GM18499 (cell line): ENCODE measurements around the gene GMEB2.
"Not testable (repeated sequence)": the region's sequence is repeated elsewhere in the genome, so short reads cannot be mapped to it uniquely, and the experiment has no call there.

ENCODE experiments used
- ATAC-seq: cut with Tn5 transposase; IDR thresholded peaks from one replicate; pipeline ENCODE4 v1.9.1; 2021; ENCODE audit warnings: moderate number of reproducible peaks; ENCODE audit not compliant: insufficient read depth, unreplicated experiment

GMEB2 gene

DNA sequence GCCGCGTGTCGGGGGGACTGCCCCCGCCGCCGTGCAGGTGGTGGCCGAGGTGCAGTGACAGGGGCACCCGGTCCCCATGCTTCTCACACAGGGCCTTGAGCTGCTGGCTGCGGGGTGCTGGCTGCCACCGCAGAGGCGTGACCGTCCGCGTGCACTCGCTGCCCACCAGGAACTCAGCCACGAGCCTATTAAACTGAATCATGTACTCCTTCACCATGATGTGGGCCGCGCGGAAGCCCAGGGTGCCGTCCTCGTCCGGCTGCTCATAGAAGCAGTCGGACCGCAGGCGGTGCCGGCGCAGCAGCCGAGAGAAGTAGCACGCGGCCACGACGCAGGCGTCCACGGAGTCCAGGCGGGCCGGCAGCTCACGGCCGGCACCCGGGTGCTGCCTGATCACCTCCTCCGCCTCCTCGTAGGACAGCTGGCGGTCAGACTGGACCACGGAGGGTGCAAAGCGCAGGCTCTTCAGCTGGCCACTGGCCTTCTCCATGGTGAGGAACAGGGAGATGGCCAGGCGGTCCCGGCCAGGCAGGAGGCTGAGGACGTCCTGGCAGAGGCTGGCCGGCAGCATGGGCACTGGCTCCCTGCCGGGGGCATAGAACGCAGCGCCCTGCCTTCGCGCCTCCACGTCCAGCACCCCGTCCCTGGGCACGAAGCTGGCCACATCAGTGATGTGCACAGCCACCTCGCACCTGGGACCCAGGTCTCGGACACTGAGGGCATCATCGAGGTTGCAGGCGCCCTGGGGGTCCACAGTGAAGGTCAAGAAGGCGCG, 62.7 kb downstream of the GMEB2 start:
- ATAC-seq = no peak

DNA sequence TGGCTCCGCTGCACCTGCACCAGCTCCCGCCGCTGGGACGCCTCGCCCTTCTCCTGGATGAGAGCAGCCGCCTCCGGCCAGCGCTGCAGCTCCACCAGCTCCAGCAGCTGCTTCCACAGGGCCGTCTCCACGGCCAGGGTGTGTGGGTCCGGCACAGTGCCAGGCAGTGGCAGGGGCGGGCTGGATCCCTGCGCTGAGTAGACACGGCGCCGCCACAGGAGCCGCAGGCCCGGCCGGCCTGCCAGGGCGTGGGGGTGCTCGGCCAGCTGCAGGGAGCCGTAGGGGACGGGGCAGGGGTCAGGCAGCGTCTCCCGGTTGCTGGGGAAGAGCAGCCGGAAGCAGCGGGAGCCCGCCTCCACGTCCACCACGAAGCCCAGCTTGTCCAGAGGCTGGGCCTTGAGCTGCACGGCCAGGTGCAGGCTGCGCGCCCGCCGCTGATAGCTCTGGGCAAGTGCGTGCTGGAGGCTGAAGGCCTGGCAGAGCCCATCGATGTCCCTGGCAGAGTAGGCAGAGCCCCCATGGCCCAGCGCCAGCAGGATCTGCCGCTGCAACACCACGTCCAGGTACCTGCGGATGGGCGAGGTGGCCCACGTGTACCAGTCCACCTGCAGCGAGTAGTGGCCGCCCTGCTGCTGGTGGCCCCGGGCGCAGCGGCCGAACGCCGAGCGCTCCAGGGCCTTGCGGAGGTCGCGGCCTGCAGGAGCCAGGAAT, 63.5 kb downstream of the GMEB2 start:
- ATAC-seq = no peak

GRCh38 chr20:63562461-63563224, 64.3 kb downstream of the GMEB2 start:
- no peak for ATAC-seq

- ATAC-seq = no peak
Observed at GRCh38 chr20:63561624-63562396, 65.1 kb downstream of the GMEB2 start.

DNA sequence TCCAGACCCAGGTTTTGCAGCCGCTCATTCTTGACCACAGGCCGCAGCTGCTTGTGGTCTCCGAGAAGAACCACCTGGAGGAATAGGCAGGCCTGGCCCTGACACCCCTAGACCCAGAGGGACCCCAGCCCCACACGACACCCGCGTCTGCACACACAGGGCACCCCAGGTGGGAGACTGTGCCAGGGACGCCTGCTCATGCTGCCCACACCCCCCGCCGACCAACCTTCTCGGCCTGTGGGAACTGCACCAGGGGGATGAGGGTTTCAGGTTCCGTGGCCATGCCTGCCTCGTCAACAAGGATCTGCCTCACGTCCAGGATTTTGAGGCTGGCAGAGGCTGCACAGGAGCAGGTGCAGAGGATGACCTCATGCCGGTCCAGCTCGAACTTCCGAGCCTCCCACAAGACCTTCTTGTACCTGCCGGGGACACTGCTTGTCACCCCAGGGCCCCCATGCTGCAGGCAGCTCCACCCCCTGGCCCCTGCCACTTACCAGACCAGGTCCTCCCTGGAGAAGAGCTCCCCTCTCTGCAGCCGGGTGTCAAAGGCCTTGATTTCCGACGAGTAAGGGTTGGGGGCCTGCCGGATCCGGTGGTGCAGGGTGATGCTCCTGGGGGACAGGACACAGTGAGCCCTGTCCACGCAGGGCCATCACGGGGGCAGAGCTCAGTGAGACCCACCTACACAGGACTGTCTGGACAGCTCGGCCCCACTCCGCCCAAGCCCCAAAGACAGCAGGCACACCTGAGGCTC, 65.9 kb downstream of the GMEB2 start:
- no peak for ATAC-seq

DNA sequence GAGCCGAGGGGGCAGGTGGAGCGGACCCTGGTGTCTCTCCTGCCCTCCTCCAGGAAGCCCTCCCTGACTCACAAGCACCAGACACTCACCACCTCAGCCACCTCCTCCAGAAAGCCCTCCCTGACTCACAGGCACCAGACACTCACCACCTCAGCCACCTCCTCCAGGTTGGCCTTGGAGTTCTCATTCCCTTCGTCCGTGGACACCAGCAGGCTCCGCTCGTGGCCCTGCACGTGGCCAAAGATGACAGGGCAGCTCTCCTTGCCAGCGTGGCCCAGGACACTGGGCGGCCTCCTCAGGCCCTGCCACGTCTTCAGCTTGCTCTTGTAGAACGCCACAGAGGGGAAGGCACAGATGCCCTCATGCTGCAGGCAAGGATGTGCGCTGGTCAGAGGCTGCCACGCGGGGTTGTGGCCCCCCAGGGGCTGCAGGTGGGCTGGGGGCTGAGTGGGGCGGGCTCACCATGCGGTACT, 66.5 kb downstream of the GMEB2 start:
- no peak for ATAC-seq

GRCh38 chr20:63559485-63560332, 67.2 kb downstream of the GMEB2 start:
- ATAC-seq = not testable (repeated sequence)

GRCh38 chr20:63558804-63559484, 68.0 kb downstream of the GMEB2 start:
- no peak for ATAC-seq

DNA sequence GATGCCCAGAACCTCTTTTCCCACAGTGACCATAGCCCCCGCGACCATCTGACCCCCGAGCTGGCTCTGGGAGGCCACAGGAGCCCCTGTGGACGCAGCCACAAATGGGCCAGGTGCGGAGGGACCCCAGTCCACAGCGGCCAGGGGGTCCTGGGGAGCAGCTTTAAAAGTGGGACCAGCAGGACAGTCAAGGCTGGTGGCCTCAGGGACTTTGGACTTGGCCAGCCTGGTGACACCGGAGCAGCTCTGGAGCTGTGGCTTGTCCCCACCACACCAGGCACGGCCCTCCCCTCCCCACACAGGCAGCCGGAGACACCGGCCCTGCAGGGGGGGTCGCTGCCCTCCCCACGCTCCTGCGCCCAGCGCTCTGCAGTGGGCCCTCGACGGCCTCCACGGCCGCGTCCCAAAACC, 69.4 kb downstream of the GMEB2 start:
- no peak for ATAC-seq

DNA sequence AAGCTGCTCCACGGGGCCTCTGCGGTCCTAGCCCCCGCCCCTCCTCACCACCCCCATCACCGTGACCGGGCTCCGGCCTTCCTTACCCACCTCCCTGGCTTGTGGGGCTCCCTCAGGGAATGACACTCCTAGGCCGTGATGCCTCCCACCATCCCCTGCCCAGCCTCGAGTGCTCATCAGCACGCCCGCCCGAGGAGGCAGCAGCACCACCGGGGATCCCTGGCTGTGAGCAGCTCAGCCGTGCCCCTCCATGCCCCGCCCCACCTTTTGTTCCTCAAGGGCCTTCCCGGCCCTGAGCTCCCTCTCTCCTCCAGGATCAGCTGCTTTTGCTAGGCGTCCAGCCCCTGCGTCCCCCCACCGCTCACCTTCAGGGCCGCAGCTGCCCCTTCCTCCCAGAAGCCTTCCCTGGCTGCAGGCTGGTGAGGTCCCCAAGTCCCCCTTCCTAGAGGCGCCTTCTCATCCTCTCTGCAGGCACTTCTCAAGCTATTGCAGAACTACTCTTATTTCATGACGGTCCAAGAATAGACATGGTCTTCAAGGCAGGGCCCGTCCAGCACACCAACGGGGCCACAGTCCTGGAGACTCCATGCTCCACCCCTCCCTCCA, 69.9 kb downstream of the GMEB2 start:
- ATAC-seq = no peak

- no peak for ATAC-seq
Observed at GRCh38 chr20:63555661-63556381, 71.1 kb downstream of the GMEB2 start.

- ATAC-seq = no peak
Observed at GRCh38 chr20:63554361-63555278, 72.3 kb downstream of the GMEB2 start.

DNA sequence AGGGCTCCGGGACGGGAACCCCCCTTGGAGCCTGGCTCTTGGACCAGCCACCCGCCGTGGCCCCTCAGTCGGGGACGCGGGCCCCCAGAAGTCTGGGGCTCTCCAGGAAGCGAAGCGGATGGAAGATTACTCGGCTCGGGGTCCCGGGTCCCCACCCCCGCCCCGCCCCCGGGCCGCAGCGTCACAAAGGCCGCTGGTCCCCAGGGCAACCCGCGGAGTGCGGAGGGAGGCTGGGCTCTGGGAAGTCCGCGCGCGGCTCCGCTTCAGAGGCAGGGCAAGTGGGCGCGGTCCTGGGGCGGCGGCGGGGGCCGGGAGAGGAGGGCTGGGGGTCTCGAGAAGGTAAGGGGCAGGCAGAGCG, 73.0 kb downstream of the GMEB2 start, which contains the start of gene FNDC11:
TSS of gene FNDC11 (plus strand) at position 227 of the 358 bp plus-strand sequence. CDS start 1,505 bp downstream, outside the sequence.
- ATAC-seq = no peak

GRCh38 chr20:63553251-63553932, 73.5 kb downstream of the GMEB2 start:
- no peak for ATAC-seq

DNA sequence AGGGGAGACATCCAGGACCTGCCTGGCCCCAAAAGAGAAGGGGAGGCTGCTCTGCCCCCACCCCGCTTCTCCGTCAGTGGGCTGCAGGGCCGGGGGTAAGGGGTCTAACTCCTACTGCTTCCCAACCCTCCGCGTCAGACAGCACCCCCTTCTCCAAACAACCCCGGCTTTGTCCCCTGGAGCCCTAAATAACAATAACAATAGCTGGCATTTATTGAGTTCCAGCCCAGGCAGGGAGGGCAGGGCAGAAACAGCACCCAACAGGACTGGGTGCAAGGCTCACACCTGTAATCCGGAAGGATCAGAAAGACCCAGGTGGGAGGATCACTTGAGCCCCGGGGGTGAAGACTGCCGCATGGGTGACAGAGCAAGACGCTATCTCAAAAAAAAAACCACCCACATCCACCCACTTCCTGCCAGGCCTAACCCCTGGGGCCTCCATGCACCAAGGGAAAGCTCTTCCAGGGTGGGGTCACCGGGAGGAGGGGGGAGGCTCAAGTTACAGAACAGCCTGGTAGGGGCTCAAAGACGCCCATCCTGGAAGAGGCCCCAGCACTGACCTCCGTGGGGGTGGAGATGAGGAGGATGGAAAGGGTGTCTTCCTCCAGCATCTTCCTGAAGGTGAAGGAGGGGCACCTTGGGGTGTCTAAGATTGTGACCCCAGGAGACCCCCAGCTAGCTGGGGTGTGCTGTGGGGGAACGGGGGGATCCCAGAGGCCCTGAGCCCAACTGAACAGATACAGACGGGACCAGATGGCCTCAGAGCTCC, 74.2 kb downstream of the GMEB2 start:
- no peak for ATAC-seq
